Neuronal stem cell (in vitro differentiated cells): ENCODE measurements around the gene KCNK7.

Experiments used
- DNase-seq: peaks from one replicate; pipeline ENCODE4 v3.0.0-alpha.2; 2013; ENCODE audit warnings: low spot score
- H2AFZ ChIP-seq: one replicate; pipeline ENCODE4 v1.6.1; 2013; ENCODE audit warnings: mild to moderate bottlenecking, low read length, inconsistent platforms
- H2AK5ac ChIP-seq: 2 replicates; pipeline ENCODE4 v1.6.1; 2013; ENCODE audit warnings: low read depth, mild to moderate bottlenecking, inconsistent platforms, low read length, moderate library complexity, mixed read lengths
- H2BK120ac ChIP-seq: 2 replicates; pipeline ENCODE4 v1.6.1; 2013; ENCODE audit warnings: low read depth, mild to moderate bottlenecking, inconsistent platforms, low read length, moderate library complexity, mixed read lengths
- H2BK12ac ChIP-seq: one replicate; pipeline ENCODE4 v1.6.1; 2013; ENCODE audit warnings: low read length, inconsistent platforms
- H2BK15ac ChIP-seq: 2 replicates; pipeline ENCODE4 v1.6.1; 2013; ENCODE audit warnings: mild to moderate bottlenecking, low read length, inconsistent platforms, mixed read lengths
- H2BK5ac ChIP-seq: one replicate; pipeline ENCODE4 v1.6.1; 2013; ENCODE audit warnings: inconsistent platforms, mild to moderate bottlenecking, low read length, moderate library complexity
- H3K14ac ChIP-seq: one replicate; pipeline ENCODE4 v1.6.1; 2013; ENCODE audit warnings: low read length, inconsistent platforms
- H3K18ac ChIP-seq: 2 replicates; pipeline ENCODE4 v1.6.1; 2013; ENCODE audit warnings: low read length, inconsistent platforms
- H3K23ac ChIP-seq: 2 replicates; pipeline ENCODE4 v1.6.1; 2013; ENCODE audit warnings: low read depth, mild to moderate bottlenecking, mixed read lengths, low read length, inconsistent platforms; ENCODE audit not compliant: poor library complexity
- H3K27ac ChIP-seq: replicated peaks from 3 replicates; pipeline ENCODE4 v1.5.1; 2013; ENCODE audit warnings: low read length, inconsistent platforms
- H3K27me3 ChIP-seq, 3 experiments: 2 replicates each; pipeline ENCODE4 v1.6.1; 2013; ENCODE audit warnings: low read length in 3 of 3, mild to moderate bottlenecking in 2 of 3, inconsistent platforms in 1 of 3, low read depth in 1 of 3, mixed read lengths in 1 of 3, moderate library complexity in 1 of 3; ENCODE audit not compliant: control insufficient read depth in 3 of 3, insufficient read depth in 3 of 3
- H3K36me3 ChIP-seq, 2 donors: replicated peaks in 1 of 2; 2 replicates each; pipeline ENCODE4 v1.6.1; 2013; ENCODE audit warnings: low read length in 2 of 2; ENCODE audit not compliant: control insufficient read depth in 2 of 2, insufficient read depth in 2 of 2
- H3K4ac ChIP-seq: 2 replicates; pipeline ENCODE4 v1.6.1; 2013; ENCODE audit warnings: inconsistent platforms, mild to moderate bottlenecking, low read length, moderate library complexity
- H3K4me1 ChIP-seq, 2 donors: 1 replicate in 1 of 2; 2 replicates in 1 of 2; pipeline ENCODE4 v1.6.1; 2013; ENCODE audit warnings: low read length in 2 of 2, low read depth in 1 of 2; ENCODE audit not compliant: control insufficient read depth in 2 of 2, insufficient read depth in 1 of 2
- H3K4me2 ChIP-seq: one replicate; pipeline ENCODE4 v1.6.1; 2013; ENCODE audit warnings: mild to moderate bottlenecking, low read length, inconsistent platforms; ENCODE audit not compliant: insufficient read depth, poor library complexity, severe bottlenecking
- H3K4me3 ChIP-seq, 2 donors: 2 replicates each; pipeline ENCODE4 v1.5.1; 2013; ENCODE audit warnings: low read length in 2 of 2, mild to moderate bottlenecking in 2 of 2, inconsistent platforms in 1 of 2, moderate library complexity in 1 of 2
- H3K79me1 ChIP-seq: one replicate; pipeline ENCODE4 v1.6.1; 2013; ENCODE audit warnings: low read depth, mild to moderate bottlenecking, inconsistent platforms, low read length, moderate library complexity
- H3K9ac ChIP-seq: one replicate; pipeline ENCODE4 v1.6.1; 2013; ENCODE audit warnings: mild to moderate bottlenecking, low read depth, low read length, inconsistent platforms; ENCODE audit not compliant: poor library complexity
- H3K9me3 ChIP-seq, 2 donors: replicated peaks in 1 of 2; 2 replicates each; pipeline versions ENCODE3 to v1.6.1; 2013; ENCODE audit warnings: low read length in 2 of 2, mild to moderate bottlenecking in 2 of 2, inconsistent platforms in 1 of 2, low read depth in 1 of 2, mixed read lengths in 1 of 2, moderate library complexity in 1 of 2; ENCODE audit not compliant: control insufficient read depth in 2 of 2, insufficient read depth in 1 of 2
- H4K8ac ChIP-seq: one replicate; pipeline ENCODE4 v1.6.1; 2013; ENCODE audit warnings: low read depth, mild to moderate bottlenecking, inconsistent platforms, low read length, moderate library complexity
- H4K91ac ChIP-seq: one replicate; pipeline ENCODE4 v1.6.1; 2013; ENCODE audit warnings: low read length, low read depth, mild to moderate bottlenecking, inconsistent platforms; ENCODE audit not compliant: poor library complexity
- WGBS, 2 donors: extraction: QIAGEN DNeasy Blood & Tissue Kit; methylation state at CpG; one replicate each; pipeline ENCODE4 v1.1.7; 2013; ENCODE audit warnings: missing lambda C conversion rate in 2 of 2, mixed read lengths in 1 of 2; ENCODE audit not compliant: insufficient read length in 2 of 2, insufficient replicate concordance in 1 of 2; ENCODE audit errors: extremely low coverage in 2 of 2; 5-methylcytosine and 5-hydroxymethylcytosine counted together

Gene KCNK7

GRCh38 chr11:65620666-65621065 is 25.1 kb upstream of the KCNK7 start:
- Histone ChIP-seq H3K27me3 (no peaks in the 10 kb centered on the region), H3K9ac (peak overlapping the region; percentile 45), H4K8ac (no peak overlapping the region), H2BK12ac (no peak overlapping the region), H3K36me3 (peaks cover 40 to 85% of the 10 kb centered on the region in 2 donors), H3K79me1 (peaks cover 20% of the 10 kb centered on the region), H3K4ac (no peak overlapping the region), H2AFZ (no peak overlapping the region), H3K27ac (no peak overlapping the region), H3K23ac (no peak overlapping the region), H3K4me3 (no peak overlapping the region), H3K9me3 (peaks cover 0 to 2% of the 10 kb centered on the region in 2 donors), H3K4me2 (no peak overlapping the region), H3K14ac (no peak overlapping the region), H3K4me1 (peaks cover 6% of the 10 kb centered on the region in 2 donors), H2AK5ac (no peak overlapping the region), H4K91ac (no peak overlapping the region), H2BK120ac (no peak overlapping the region), H2BK15ac (no peak overlapping the region), H3K18ac (no peak overlapping the region), H2BK5ac (no peak overlapping the region)
- WGBS, 2 donors = no CpG with 5 or more reads among the region's 19 CpGs
- DNase-seq = no peak

GRCh38 chr11:65619281-65619928 is 23.8 kb upstream of the KCNK7 start:
- Histone ChIP-seq H3K79me1 (peaks cover 21% of the 10 kb centered on the region), H3K4me3 (no peak overlapping the region), H3K4ac (no peak overlapping the region), H3K4me1 (peaks cover 6% of the 10 kb centered on the region in 2 donors), H3K14ac (no peak overlapping the region), H3K27me3 (no peaks in the 10 kb centered on the region), H3K4me2 (no peak overlapping the region), H2AFZ (no peak overlapping the region), H3K23ac (peak overlapping the region; percentile 55), H4K8ac (no peak overlapping the region), H3K18ac (no peak overlapping the region), H2BK15ac (no peak overlapping the region), H3K9me3 (peaks cover 0 to 2% of the 10 kb centered on the region in 2 donors), H3K9ac (no peak overlapping the region), H2AK5ac (no peak overlapping the region), H2BK12ac (no peak overlapping the region), H4K91ac (no peak overlapping the region), H3K36me3 (peaks cover 33 to 74% of the 10 kb centered on the region in 2 donors), H3K27ac (no peak overlapping the region), H2BK5ac (no peak overlapping the region), H2BK120ac (no peak overlapping the region)
- no CpG with 5 or more reads among the region's 29 CpGs for WGBS, 2 donors
- no peak for DNase-seq

GRCh38 chr11:65618763-65619162 is 23.2 kb upstream of the KCNK7 start:
- WGBS, 2 donors = no CpG with 5 or more reads among the region's 14 CpGs
- Histone ChIP-seq H3K23ac (no peak overlapping the region), H3K36me3 (peaks cover 32 to 67% of the 10 kb centered on the region in 2 donors), H3K14ac (no peak overlapping the region), H3K18ac (no peak overlapping the region), H4K8ac (no peak overlapping the region), H2BK12ac (no peak overlapping the region), H3K9me3 (peaks cover 0 to 2% of the 10 kb centered on the region in 2 donors), H3K27ac (no peak overlapping the region), H3K9ac (peak overlapping the region; percentile 44), H3K4me2 (no peak overlapping the region), H3K4me3 (no peak overlapping the region), H2BK15ac (no peak overlapping the region), H2AK5ac (no peak overlapping the region), H3K4ac (no peak overlapping the region), H2AFZ (no peak overlapping the region), H3K4me1 (peaks cover 6% of the 10 kb centered on the region in 2 donors), H4K91ac (no peak overlapping the region), H2BK5ac (no peak overlapping the region), H2BK120ac (no peak overlapping the region), H3K79me1 (peaks cover 23% of the 10 kb centered on the region), H3K27me3 (no peaks in the 10 kb centered on the region)
- no peak for DNase-seq

- no peak overlapping the region for H2AFZ ChIP-seq
- H3K9ac ChIP-seq = no peak overlapping the region
- H3K27ac ChIP-seq = no peak overlapping the region
- no peak overlapping the region for H4K8ac ChIP-seq
- no peak overlapping the region for H4K91ac ChIP-seq
- no peak overlapping the region for H3K4me2 ChIP-seq
- no peak overlapping the region for H2BK120ac ChIP-seq
- H3K27me3 ChIP-seq = no peaks in the 10 kb centered on the region
- no peak overlapping the region for H2AK5ac ChIP-seq
- H3K23ac ChIP-seq = peak overlapping the region; percentile 91
- no peak for DNase-seq
- peaks cover 26 to 62% of the 10 kb centered on the region in 2 donors for H3K36me3 ChIP-seq
- H3K4me1 ChIP-seq = peaks cover 9 to 11% of the 10 kb centered on the region in 2 donors
- H3K4ac ChIP-seq = no peak overlapping the region
- H2BK5ac ChIP-seq = no peak overlapping the region
- no peak overlapping the region for H3K14ac ChIP-seq
- no peak overlapping the region for H2BK12ac ChIP-seq
- H2BK15ac ChIP-seq = no peak overlapping the region
- no peak overlapping the region for H3K4me3 ChIP-seq
- H3K79me1 ChIP-seq = peaks cover 24% of the 10 kb centered on the region
- no peak overlapping the region for H3K18ac ChIP-seq
- no CpG with 5 or more reads among the region's 33 CpGs for WGBS, 2 donors
- H3K9me3 ChIP-seq = peaks cover 0 to 2% of the 10 kb centered on the region in 2 donors
Observed at GRCh38 chr11:65617990-65618751, 22.6 kb upstream of the KCNK7 start.
